Spleen (tissue), 11 donors: ENCODE data around the gene RERE. TPM values are rescaled to one million over a fixed set of nuclear protein-coding genes. Genes with fewer than 3 reads are reported as not detected.

Experiments
- DNase-seq: peaks from one replicate; pipeline ENCODE4 v3.0.0-alpha.2; 2020
- H3K27ac ChIP-seq, 8 donors: fragments of 200-600 bp; sonication (generic) in 7 of 8; 1 replicate in 4 of 8; 2 replicates in 4 of 8; pipeline versions ENCODE4 v1.5.0 to v1.8.0; 2016 to 2021; ENCODE audit warnings: inconsistent platforms in 4 of 8, mild to moderate bottlenecking in 4 of 8, moderate library complexity in 1 of 8
- H3K27me3 ChIP-seq, 7 donors: fragments of 200-600 bp; sonication (generic) in 6 of 7; replicated peaks in 1 of 7; 1 replicate in 4 of 7; 2 replicates in 3 of 7; pipeline versions ENCODE4 v1.5.0 to v1.8.0; 2016 to 2021; ENCODE audit warnings: inconsistent platforms in 3 of 7, mild to moderate bottlenecking in 1 of 7
- H3K36me3 ChIP-seq, 6 donors: fragments of 200-600 bp; sonication (generic) in 5 of 6; 1 replicate in 4 of 6; 2 replicates in 2 of 6; pipeline versions ENCODE4 v1.5.0 to v1.8.0; 2016 to 2021; ENCODE audit warnings: inconsistent platforms in 2 of 6
- H3K4me1 ChIP-seq, 6 donors: fragments of 200-600 bp; sonication (generic) in 5 of 6; 1 replicate in 3 of 6; 2 replicates in 3 of 6; pipeline versions ENCODE4 v1.5.0 to v1.8.0; 2016 to 2021; ENCODE audit warnings: inconsistent platforms in 3 of 6
- H3K4me3 ChIP-seq, 8 donors: fragments of 200-600 bp; sonication (generic) in 7 of 8; 1 replicate in 4 of 8; 2 replicates in 4 of 8; pipeline versions ENCODE4 v1.5.0 to v1.8.0; 2016 to 2021; ENCODE audit warnings: inconsistent platforms in 4 of 8, mild to moderate bottlenecking in 4 of 8, moderate library complexity in 2 of 8
- H3K9me3 ChIP-seq, 8 donors: fragments of 200-600 bp; sonication (generic) in 7 of 8; 1 replicate in 4 of 8; 2 replicates in 4 of 8; pipeline versions ENCODE4 v1.5.0 to v1.8.0; 2016 to 2021; ENCODE audit warnings: inconsistent platforms in 4 of 8
- POLR2A ChIP-seq, 3 donors: fragments of 450-650 bp; IDR thresholded peaks; one replicate each; pipeline ENCODE4 v1.5.1; 2017; ENCODE audit warnings: antibody characterized with exemption in 3 of 3, mild to moderate bottlenecking in 1 of 3
- POLR2AphosphoS5 ChIP-seq, 3 donors: sonication (generic); formaldehyde crosslinking; IDR thresholded peaks; one replicate each; pipeline ENCODE4 v1.5.1; 2017; ENCODE audit warnings: antibody characterized with exemption in 3 of 3
- WGBS, 5 donors: extraction: QIAGEN DNeasy Blood & Tissue Kit in 3 of 5; methylation state at CpG; one replicate each; pipeline versions ENCODE4 v1.1.5 to v1.1.7; 2013 to 2018; 5-methylcytosine and 5-hydroxymethylcytosine counted together
- intact Hi-C: fragments of 100-400 bp; cut with DNase I; formaldehyde crosslinking; loops from one replicate; pipeline ENCODE4 v1.15.0; 2023; ENCODE audit warnings: low total_unique reads
- polyA plus RNA-seq, 3 donors: library from polyadenylated mRNA; stranded (reverse); fragments of 200-250 nt; gene quantifications; one replicate each; pipeline ENCODE4 v1.2.1, GENCODE V29; 2013
- total RNA-seq, 7 donors: library from RNA; depleted of rRNA in 3 of 7; stranded (reverse); fragments of >200 nt in 3 of 7; fragmentation: NEBNext Ultra II Directional in 4 of 7; extraction: Animal tissue kit (Norgen Biotek cat#: 25700) in 4 of 7; gene quantifications; one replicate each; pipeline versions ENCODE4 v1.1.0 to v1.2.1, GENCODE V29; 2016 to 2021
- TF ChIP-seq, protein P1 (sequence below), 11 experiments: fragments of 200-600 bp in 7 of 11; fragments of 450-650 bp in 4 of 11; sonication (generic) in 4 of 11; IDR thresholded peaks in 8 of 11; conservative IDR thresholded peaks in 3 of 11; 1 replicate in 7 of 11; 2 replicates in 4 of 11; pipeline versions ENCODE4 v1.4.0 to v1.8.0; 2016 to 2021; ENCODE audit warnings: antibody characterized with exemption in 11 of 11, inconsistent platforms in 4 of 11, mild to moderate bottlenecking in 1 of 11
- donor health status: healthy with polysubstance abuse.
- donor health status: DM: no; HTN: no; CAD: no; lungs with moderate emphysema.
- donor health status: DM: no; HTN: no; CAD: no.
- donor health status: Bipolar disorder and iron deficiency.
- donor health status: healthy.
- donor health status: DM: no; HTN: no; CAD: no.
- donor health status: DM: yes; HTN: yes; CAD: no.

Gene RERE
- total and polyA plus RNA-seq, 10 donors, result 10.3 to 149 (median 117) TPM

DNA sequence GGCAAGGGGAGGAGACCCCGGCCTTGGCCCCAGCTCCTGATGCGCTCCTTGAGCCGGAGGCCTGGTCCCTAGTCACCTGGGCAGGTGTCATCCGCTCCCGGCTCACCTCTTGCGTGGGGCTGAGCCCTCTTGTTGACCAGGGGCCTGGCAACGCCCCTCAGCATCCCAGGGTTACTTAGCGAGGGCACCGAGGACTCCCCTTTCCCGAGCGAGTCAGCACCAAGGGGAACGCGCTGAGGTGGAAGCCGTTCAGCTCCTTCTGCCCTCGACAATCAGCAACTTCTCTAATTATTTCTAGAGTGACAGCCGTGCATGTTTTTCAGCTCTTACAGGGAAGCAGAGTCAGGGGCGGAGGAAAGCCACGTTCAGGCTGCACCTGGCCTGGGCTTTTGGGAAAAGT, 499.0 kb downstream of the RERE start:
- Histone ChIP-seq H3K9me3 (no peaks in the 10 kb centered on the region), H3K4me3 (peak overlapping the region; percentile 51 to 84 (median 68)), H3K27me3 (peaks cover 0 to 63% (median 24%) of the 10 kb centered on the region in 7 donors), H3K36me3 (no peaks in the 10 kb centered on the region), H3K4me1 (peaks cover 7 to 45% (median 27%) of the 10 kb centered on the region in 6 donors), H3K27ac (peak overlapping the region in 6 of 8 donors; percentile 27 to 68 (median 42))
- TF ChIP-seq POLR2AphosphoS5 (IDR thresholded peaks at IDR 0.05) (no peak), POLR2A (IDR thresholded peaks at IDR 0.05) (no peak)
- TF ChIP-seq, protein P1, sequence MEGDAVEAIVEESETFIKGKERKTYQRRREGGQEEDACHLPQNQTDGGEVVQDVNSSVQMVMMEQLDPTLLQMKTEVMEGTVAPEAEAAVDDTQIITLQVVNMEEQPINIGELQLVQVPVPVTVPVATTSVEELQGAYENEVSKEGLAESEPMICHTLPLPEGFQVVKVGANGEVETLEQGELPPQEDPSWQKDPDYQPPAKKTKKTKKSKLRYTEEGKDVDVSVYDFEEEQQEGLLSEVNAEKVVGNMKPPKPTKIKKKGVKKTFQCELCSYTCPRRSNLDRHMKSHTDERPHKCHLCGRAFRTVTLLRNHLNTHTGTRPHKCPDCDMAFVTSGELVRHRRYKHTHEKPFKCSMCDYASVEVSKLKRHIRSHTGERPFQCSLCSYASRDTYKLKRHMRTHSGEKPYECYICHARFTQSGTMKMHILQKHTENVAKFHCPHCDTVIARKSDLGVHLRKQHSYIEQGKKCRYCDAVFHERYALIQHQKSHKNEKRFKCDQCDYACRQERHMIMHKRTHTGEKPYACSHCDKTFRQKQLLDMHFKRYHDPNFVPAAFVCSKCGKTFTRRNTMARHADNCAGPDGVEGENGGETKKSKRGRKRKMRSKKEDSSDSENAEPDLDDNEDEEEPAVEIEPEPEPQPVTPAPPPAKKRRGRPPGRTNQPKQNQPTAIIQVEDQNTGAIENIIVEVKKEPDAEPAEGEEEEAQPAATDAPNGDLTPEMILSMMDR (IDR thresholded peaks at IDR 0.05 in 8 of 11, conservative IDR thresholded peaks at IDR 0.05 in 3 of 11), result no peak
- intact Hi-C loops, result loop anchor here (10.0 kb wide), 1 partner anchor 304 kb away; no protein-coding TSS in a partner anchor
- WGBS, 5 donors, result 12 to 14% (median 13%) methylated on average over 8 to 18 of the region's 18 CpGs
- DNase-seq, result no peak

DNA sequence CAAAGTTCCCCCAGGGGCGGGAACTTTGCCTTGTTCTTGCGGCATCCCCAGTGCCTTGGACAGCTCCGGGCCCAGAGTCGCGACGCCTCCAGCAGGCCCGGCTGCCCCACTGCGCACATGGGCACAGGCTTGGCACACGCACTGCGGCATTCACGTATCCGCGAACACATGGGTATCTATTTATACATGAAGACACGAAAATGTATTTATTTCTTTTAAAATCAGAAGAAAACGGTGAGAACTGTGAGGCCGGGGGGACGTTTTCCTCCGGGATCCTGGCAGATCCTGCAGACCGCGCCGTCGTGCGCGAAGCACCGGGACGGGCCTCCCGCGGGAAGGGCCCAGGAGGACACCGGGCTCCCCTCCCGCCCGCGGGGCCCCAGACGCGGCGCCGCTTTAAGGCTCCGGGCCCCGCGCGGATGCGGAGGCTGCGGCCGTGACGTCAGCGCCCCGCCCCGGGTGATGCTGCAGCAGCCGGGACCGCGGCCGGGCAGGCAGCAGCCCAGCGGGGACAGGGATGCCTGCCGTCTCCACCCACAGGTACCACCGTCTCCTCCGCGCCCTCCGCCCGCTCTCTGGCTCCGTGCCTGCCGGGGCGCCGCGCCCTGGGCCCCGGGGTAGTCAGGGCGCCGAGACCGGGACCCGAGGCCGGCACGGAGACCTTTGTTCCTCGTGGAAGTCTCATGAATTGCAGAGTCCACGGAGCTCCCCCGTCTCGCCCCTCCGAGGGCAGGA, 499.6 kb downstream of the RERE start, which contains the start of gene SLC45A1:
TSS of gene SLC45A1 (plus strand) at position 468 of the 735 bp plus-strand sequence. CDS start 6,216 bp downstream, outside the sequence.
- peak; percentile 94 for DNase-seq
- Histone ChIP-seq H3K36me3 (no peaks in the 10 kb centered on the region), H3K4me3 (peak within 1 kb of the TSS; percentile 51 to 84 (median 68)), H3K9me3 (no peaks in the 10 kb centered on the region), H3K27ac (peak within 1 kb of the TSS in 7 of 8 donors; percentile 27 to 68 (median 40)), H3K27me3 (peaks cover 0 to 65% (median 24%) of the 10 kb centered on the region in 7 donors), H3K4me1 (peaks cover 7 to 45% (median 27%) of the 10 kb centered on the region in 6 donors)
- intact Hi-C loops, result loop anchor here (10.0 kb wide), 1 partner anchor 303 kb away; no protein-coding TSS in a partner anchor
- TF ChIP-seq, protein P1 (IDR thresholded peaks at IDR 0.05 in 8 of 11, conservative IDR thresholded peaks at IDR 0.05 in 3 of 11), result peak in 1 of 11 experiments; percentile 13
- TF ChIP-seq POLR2AphosphoS5 (IDR thresholded peaks at IDR 0.05), result peak; percentile 64 to 82 (median 80)
- TF ChIP-seq POLR2A (IDR thresholded peaks at IDR 0.05), result no peak
- 11 to 18% (median 12%) methylated on average over 44 to 75 of the region's 75 CpGs for WGBS, 5 donors

DNA sequence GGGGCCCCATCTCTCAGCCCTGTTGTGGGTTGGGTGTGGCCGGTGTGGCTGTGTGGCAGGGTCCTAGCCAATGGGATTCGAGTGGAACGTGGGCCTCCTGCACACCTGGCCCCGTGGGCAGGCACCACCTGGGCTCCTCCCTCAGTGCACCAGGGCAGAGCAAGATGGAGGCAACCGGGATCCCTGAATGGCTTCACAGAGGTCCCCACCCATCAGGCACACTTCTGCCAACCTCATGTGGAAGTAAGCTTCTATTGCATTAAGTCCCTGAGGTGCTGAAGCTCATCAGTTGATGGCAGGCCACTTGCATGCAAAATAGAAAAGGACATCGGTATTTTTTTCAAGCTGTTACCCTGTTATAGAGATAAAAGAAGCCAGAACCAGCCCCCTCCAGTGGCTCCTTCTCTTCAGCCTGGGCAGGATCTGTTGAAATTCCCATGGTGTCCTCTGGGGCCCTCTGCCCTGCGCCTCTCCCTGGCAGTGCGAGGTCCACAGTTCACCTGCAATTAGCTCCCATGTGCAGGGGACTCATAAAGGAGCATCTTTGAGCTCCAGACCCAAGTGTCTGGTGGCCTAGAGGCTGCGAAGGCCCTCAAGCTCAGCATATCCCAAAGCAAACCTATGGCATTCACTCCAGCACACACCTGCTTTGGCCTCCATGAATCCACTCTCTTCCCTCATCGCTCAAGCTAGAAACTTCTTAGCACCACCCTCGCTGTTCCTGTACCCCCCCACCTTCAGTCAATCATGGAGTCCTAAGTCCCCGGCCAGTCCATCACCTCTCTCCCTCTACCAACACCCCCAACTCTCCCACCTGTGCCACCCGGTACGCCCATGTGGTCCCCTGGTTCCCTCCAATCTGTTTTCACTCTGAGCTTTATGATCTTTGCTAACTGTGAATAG, 501.6 kb downstream of the RERE start:
- Histone ChIP-seq H3K27ac (no peak overlapping the region), H3K27me3 (peaks cover 0 to 65% (median 24%) of the 10 kb centered on the region in 7 donors)
- intact Hi-C loops, result loop anchor here (10.0 kb wide), 1 partner anchor 301 kb away; no protein-coding TSS in a partner anchor

More for the DNA sequence above, 501.6 kb downstream of the RERE start:
- Histone ChIP-seq H3K4me3 (no peak overlapping the region), H3K9me3 (peaks cover 0 to 9% (median 6%) of the 10 kb centered on the region in 8 donors), H3K4me1 (peaks cover 7 to 45% (median 27%) of the 10 kb centered on the region in 6 donors), H3K36me3 (no peaks in the 10 kb centered on the region)
- DNase-seq, result no peak
- TF ChIP-seq POLR2A (IDR thresholded peaks at IDR 0.05) (no peak), POLR2AphosphoS5 (IDR thresholded peaks at IDR 0.05) (no peak)
- TF ChIP-seq, protein P1 (IDR thresholded peaks at IDR 0.05 in 8 of 11, conservative IDR thresholded peaks at IDR 0.05 in 3 of 11), result no peak
- WGBS, 5 donors, result 78 to 90% (median 84%) methylated on average over 12 to 14 of the region's 14 CpGs
